ENCODE data around the gene KDELR3. TPM values are rescaled to one million over a fixed set of nuclear protein-coding genes. Genes with fewer than 3 reads are reported as not detected.

The KDELR3 gene
- total and polyA plus RNA-seq, 2 donors (not counting 3 experiments of a cell fraction or from before 2014, with no cell fraction given), result 28.6 to 61.3 TPM

GRCh38 chr22:38481871-38482332 lies 14.0 kb downstream of the KDELR3 start:
- POLR2A ChIA-PET, result no interaction called here
- no peak for FAIRE-seq
- no peak overlapping the region for H3K27ac ChIP-seq (ENCODE audit: insufficient read depth, low read depth, low read length)

More at GRCh38 chr22:38481871-38482332, 14.0 kb downstream of the KDELR3 start:
- Histone ChIP-seq H3K4me2 (ENCODE audit: insufficient read depth, low read length) (no peak overlapping the region), H3K79me2 (ENCODE audit: control insufficient read depth, insufficient read depth, low read length) (peaks cover 2% of the 10 kb centered on the region), H3K36me3 (ENCODE audit: control insufficient read depth in 2 of 2, extremely low read depth in 1 of 2, insufficient read depth in 2 of 2, low read length in 2 of 2) (peaks cover 45 to 52% of the 10 kb centered on the region in 2 experiments), H3K27me3 (ENCODE audit: control insufficient read depth in 2 of 2, insufficient read depth in 2 of 2, low read length in 2 of 2) (no peaks in the 10 kb centered on the region), H3K4me3 (replicated peaks in 1 of 3; ENCODE audit: insufficient read depth in 1 of 3, low read depth in 1 of 3, low read length in 3 of 3) (no peak overlapping the region), H3K4me1 (ENCODE audit: control insufficient read depth, extremely low read depth, insufficient read depth, low read length) (no peaks in the 10 kb centered on the region), H2AFZ (ENCODE audit: low read depth, low read length) (no peak overlapping the region), H3K9me3 (replicated peaks; ENCODE audit: control insufficient read depth, insufficient read depth, low read length) (no peaks in the 10 kb centered on the region), H4K20me1 (replicated peaks; ENCODE audit: control insufficient read depth, extremely low read depth, insufficient read depth, low read length) (no peaks in the 10 kb centered on the region), H3K9me1 (replicated peaks; ENCODE audit: control insufficient read depth, extremely low read depth, insufficient read depth, low read length) (no peaks in the 10 kb centered on the region), H3K9ac (replicated peaks; ENCODE audit: extremely low read depth, insufficient read depth, low read length) (no peak overlapping the region)
- dilution Hi-C loops (cut with MboI; ENCODE audit: extremely low pct_ligation_motif_present, low sequenced_read_pairs), result no loop called here
- intact Hi-C loops (cut with micrococcal nuclease), result no loop called here
- CTCF ChIA-PET, result interaction anchor here (1.3 to 2.0 kb wide), 3 partner anchors 20 to 430 kb away, joined by 3 to 6 read pairs (median 4); partner anchors contain the start of gene DMC1
- DNase-seq (ENCODE audit: low read depth, low spot score), result no peak
- BruUV-seq (replicated peaks), result no TSS peak
- no peak for TF ChIP-seq CTCF (IDR thresholded peaks at IDR 0.05; ENCODE audit: extremely low read depth in 1 of 2, insufficient read depth in 1 of 2, low read depth in 1 of 2, low read length in 2 of 2)
- TF ChIP-seq POLR2A (IDR thresholded peaks at IDR 0.05; ENCODE audit: low read depth, low read length), result peak; percentile 46
- peak; percentile 33 for TF ChIP-seq POLR2AphosphoS5 (IDR thresholded peaks at IDR 0.05; ENCODE audit: insufficient read depth, low read depth, low read length)

All from endothelial cell of umbilical vein (primary cell).